Effector memory CD4-positive, alpha-beta T cell (primary cell): Measurements from ENCODE around the gene TRIM54.

Source experiments
- DNase-seq, 3 donors: peaks; one replicate each; pipeline ENCODE4 v3.0.0-alpha.2; 2020
- H3K27ac ChIP-seq: 2 replicates; pipeline ENCODE4 v1.7.0; 2013; ENCODE audit warnings: mild to moderate bottlenecking, low read length, moderate library complexity; ENCODE audit not compliant: insufficient read depth, poor library complexity, severe bottlenecking
- H3K27me3 ChIP-seq: replicated peaks from 2 replicates; pipeline ENCODE4 v1.7.0; 2013; ENCODE audit warnings: mild to moderate bottlenecking, low read length; ENCODE audit not compliant: insufficient read depth, control insufficient read depth, poor library complexity, severe bottlenecking
- H3K36me3 ChIP-seq: 2 replicates; pipeline ENCODE4 v1.7.0; 2013; ENCODE audit warnings: mild to moderate bottlenecking, low read length, moderate library complexity; ENCODE audit not compliant: control insufficient read depth, insufficient read depth
- H3K4me1 ChIP-seq: 2 replicates; pipeline ENCODE4 v1.7.0; 2013; ENCODE audit warnings: low read length, mild to moderate bottlenecking; ENCODE audit not compliant: control insufficient read depth, insufficient read depth, poor library complexity, severe bottlenecking
- H3K4me3 ChIP-seq: 2 replicates; pipeline ENCODE4 v1.7.0; 2013; ENCODE audit warnings: low read length, low read depth, mild to moderate bottlenecking; ENCODE audit not compliant: insufficient read depth, poor library complexity, severe bottlenecking
- H3K9me3 ChIP-seq: 2 replicates; pipeline ENCODE4 v1.7.0; 2013; ENCODE audit warnings: mild to moderate bottlenecking, low read length, moderate library complexity; ENCODE audit not compliant: control insufficient read depth

Gene TRIM54

DNA sequence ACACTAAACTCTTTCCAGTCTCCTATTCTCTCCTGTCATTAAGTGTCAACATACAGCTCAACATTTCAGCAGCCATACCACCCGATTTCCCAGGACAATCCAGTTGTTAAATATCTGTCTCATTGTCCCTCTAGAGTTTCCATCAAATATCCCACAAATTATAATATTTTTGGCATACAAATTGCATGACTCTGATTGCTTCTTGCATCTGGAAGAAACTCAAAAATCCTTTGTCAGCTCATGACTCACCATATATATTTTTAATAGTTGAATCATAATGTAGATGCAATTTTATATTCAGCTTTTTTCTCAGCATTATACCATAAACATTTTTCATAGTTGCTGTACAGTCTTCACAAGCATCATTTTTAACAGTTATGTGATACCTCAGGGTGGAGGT is 26.6 kb upstream of the TRIM54 start:
- no peaks in the 10 kb centered on the region for H3K4me1 ChIP-seq
- no peak overlapping the region for H3K27ac ChIP-seq
- H3K4me3 ChIP-seq: no peak overlapping the region
- H3K27me3 ChIP-seq: peaks cover 11% of the 10 kb centered on the region
- DNase-seq: no peak
- no peaks in the 10 kb centered on the region for H3K9me3 ChIP-seq
- H3K36me3 ChIP-seq: no peaks in the 10 kb centered on the region

DNA sequence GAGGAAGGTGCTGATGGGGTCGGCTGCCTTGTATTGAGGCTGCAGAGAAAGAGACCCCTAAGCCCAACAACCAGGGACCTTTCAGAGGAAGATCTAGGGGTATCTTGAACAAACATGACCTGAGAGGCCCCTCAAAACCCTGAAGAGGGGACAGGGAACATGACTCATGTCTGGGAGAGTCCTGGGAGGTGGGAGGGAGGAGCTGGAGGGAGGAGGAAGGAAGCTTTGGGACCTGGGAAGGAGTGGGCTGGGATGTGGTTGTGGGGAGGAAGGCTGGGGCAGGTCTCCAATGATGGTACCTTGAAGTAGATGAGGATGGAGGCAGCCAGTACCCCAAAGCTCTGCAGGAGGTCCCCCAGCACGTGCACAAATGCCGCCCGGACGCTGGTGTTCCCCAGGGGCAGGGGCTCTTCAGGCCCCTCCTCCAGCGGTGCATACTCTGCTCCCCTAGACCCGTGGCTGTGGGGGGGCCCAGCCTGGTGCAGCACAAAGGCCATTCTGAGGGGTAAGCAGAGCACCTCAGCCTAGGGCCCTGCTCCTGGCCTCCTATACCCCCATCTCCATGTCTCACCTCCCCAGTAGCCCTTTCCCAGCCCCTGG is 25.3 kb upstream of the TRIM54 start:
- Histone ChIP-seq H3K27ac (no peak overlapping the region), H3K4me3 (no peak overlapping the region), H3K27me3 (peaks cover 14% of the 10 kb centered on the region), H3K36me3 (no peaks in the 10 kb centered on the region), H3K4me1 (peaks cover 7% of the 10 kb centered on the region), H3K9me3 (no peaks in the 10 kb centered on the region)
- DNase-seq: no peak

DNA sequence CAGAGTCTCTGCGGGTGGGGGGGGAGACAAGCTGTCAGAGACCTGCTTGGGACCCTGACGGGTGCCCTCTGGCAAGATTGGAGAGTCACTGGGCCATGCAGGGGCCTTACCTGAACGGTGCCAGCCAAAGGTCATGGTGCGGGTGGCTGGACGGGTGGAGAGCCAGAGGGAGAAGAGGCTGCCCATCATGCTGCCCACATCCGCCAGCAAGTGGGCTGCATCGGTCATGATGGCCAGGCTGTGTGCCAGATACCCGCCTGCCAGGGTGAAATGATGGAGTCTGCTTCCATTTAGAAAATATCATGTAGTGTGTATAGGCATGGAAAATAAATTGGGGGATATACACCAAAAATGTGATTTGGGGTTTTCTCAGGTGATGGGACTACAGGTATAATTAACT is 24.2 kb upstream of the TRIM54 start:
- Histone ChIP-seq H3K27ac (no peak overlapping the region), H3K9me3 (no peaks in the 10 kb centered on the region), H3K4me3 (no peak overlapping the region), H3K36me3 (no peaks in the 10 kb centered on the region), H3K27me3 (peaks cover 23% of the 10 kb centered on the region), H3K4me1 (peaks cover 16% of the 10 kb centered on the region)
- no peak for DNase-seq

DNA sequence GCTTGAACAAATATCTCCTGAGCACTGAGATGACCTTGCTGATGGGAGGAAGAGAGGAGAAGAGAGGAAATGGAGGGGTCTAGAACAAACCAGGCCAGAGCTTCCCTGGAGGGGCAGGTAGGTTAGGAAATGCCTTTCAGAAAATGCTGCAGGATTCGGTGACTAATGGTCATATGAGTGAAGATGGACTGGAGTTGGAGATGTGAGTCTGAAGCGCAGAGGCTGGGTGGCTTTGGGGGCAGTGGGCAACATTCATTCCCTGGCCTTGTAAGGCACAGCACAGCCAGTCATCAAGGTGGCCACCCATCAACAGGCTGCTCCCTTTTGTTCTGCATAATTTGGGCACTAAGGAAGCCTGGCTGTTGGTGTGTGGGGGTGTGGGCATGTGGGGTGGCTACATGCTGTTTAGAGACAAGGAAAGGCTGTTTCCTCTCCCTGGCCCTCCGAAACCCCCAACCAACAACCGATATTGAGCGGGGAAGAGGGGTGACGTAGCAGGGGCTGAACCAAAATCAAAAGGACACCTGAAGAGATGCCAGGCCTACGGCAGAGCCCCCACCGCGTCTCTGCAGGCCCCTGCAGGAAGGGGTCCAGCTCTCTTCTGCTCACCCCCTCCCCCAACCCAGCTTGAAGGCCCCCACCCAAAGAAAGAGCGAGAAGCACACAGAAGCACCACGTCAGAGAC is 20.8 kb upstream of the TRIM54 start:
- peaks cover 41% of the 10 kb centered on the region for H3K27me3 ChIP-seq
- no peaks in the 10 kb centered on the region for H3K36me3 ChIP-seq
- peaks cover 35% of the 10 kb centered on the region for H3K4me1 ChIP-seq
- peak overlapping the region; percentile 66 for H3K4me3 ChIP-seq
- no peaks in the 10 kb centered on the region for H3K9me3 ChIP-seq
- no peak overlapping the region for H3K27ac ChIP-seq
- DNase-seq: no peak

DNA sequence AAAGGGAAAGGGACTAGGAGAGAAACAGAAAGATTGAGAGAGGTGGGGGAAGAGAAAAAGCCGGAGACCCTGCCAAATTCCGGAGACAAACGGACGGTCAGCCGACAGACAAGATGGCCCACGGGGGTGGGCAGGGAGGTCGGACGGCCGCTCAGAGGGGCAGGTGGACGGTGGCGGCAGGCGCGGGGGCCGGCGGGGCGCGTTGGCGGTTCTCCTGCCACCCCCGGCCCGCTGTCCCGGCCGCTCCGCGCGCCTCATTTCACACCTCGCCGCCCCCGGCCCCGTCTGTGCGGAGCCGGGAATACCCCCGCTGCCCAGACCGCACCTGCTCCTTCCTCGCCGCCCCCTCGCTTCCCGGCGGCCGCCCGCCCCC is 20.3 kb upstream of the TRIM54 start:
- H3K4me3 ChIP-seq: peak overlapping the region; percentile 66
- DNase-seq: no peak
- peaks cover 41% of the 10 kb centered on the region for H3K27me3 ChIP-seq

DNA sequence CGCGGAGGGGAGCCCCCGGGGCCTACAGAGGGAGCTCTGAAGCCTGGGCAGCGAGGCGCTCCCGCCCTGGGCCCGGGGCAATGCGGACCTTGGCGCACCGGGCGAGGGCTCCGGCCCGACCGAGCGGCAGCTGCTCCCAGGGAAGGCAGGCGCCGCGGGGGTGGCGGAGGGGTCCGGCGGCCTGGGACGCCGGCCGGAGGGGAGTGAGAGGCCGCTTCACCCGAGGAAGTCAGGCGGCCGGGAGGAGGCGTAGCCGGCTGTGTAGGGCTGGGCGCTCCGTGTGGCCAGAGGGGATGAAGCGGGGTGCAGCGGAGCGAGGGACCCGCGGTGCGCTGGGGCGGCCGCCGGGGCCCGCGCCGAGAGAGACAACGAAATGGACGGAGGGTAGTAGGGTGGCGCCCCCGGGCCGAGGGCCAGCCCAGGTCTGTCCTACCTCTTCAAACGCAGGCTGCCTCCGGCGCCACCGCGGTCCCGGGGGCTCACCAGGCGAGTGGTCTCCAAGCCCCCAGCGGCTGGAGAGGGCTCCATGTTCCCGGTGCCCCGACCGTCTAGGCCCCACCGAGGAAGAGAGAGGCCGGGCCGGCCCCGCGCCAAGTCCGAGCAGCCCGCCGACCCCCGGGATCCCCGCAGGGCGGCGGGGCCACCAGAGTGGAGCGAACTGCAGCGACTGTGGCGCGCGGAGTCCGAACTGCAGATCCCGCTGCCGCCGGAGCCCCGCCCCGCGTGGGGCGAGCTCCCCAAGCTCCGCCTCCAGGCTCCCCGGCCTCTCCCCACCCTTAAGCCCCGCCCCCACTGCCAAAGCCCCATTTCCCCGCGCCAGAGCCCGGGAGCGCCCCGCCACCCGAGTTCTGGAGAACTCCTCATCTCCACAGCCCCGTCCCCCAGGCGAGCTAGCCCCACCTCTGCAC is 19.6 kb upstream of the TRIM54 start, which contains the start of gene SLC30A3:
TSS of gene SLC30A3 (minus strand) at position 669 of the 908 bp plus-strand sequence. CDS start at position 528, 141 bp downstream.
- peak; percentile 50 to 63 (median 51) for DNase-seq
- Histone ChIP-seq H3K27ac (no peak within 1 kb of the TSS), H3K27me3 (peaks cover 41% of the 10 kb centered on the region), H3K4me3 (peak within 1 kb of the TSS; percentile 66), H3K9me3 (no peaks in the 10 kb centered on the region), H3K4me1 (peaks cover 35% of the 10 kb centered on the region), H3K36me3 (no peaks in the 10 kb centered on the region)

More for the DNA sequence above, 20.3 kb upstream of the TRIM54 start:
- H3K36me3 ChIP-seq: no peaks in the 10 kb centered on the region
- peaks cover 35% of the 10 kb centered on the region for H3K4me1 ChIP-seq
- H3K9me3 ChIP-seq: no peaks in the 10 kb centered on the region
- H3K27ac ChIP-seq: no peak overlapping the region

DNA sequence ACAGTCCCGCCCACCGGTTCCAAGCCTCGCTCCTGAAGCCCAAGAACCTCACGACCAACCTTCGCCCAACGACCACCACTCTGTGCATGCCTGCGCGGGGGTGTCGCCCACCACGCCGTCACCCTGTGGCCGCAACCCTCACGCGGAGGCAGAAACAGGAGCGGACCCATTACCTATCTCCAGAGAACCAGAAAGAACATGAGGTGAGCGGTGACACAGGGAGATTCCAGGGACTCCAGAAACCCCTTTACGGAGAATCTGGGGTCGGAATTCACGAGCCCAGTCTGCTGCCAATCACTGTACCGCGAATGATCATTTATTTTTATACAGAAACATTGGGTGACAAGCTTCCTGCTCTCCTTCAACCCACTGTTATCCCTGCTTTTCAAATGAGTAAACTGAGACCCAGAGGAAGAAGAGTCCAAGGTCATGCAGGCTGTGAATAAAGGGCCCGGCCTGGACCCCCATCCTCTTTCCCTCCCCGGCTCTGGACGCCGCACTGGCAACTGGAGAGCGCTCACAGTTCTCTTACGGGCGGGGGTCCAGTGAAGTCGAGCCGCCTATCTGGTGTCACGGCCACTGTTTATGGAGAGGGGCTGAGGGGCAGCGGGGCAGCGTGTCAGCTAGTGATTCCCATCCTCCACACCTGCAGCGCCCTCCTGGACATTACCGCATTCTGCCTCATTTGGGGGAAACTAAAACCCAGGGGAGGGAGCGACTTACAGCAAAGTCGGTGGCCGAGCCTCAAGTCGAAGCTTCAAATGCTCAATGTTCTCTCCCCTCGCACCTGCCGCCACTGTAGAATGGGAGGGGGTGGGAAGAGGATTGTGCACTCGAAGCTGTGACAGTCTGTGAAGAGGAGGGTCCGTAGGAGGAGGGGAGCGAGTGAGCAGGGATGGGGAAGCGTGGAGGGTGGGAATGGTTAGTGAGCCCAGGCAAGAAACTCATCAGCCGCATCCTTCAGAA is 18.7 kb upstream of the TRIM54 start:
- no peak for DNase-seq
- H3K36me3 ChIP-seq: no peaks in the 10 kb centered on the region
- peaks cover 41% of the 10 kb centered on the region for H3K27me3 ChIP-seq
- H3K9me3 ChIP-seq: no peaks in the 10 kb centered on the region
- no peak overlapping the region for H3K27ac ChIP-seq
- peaks cover 35% of the 10 kb centered on the region for H3K4me1 ChIP-seq
- H3K4me3 ChIP-seq: peak overlapping the region; percentile 66

DNA sequence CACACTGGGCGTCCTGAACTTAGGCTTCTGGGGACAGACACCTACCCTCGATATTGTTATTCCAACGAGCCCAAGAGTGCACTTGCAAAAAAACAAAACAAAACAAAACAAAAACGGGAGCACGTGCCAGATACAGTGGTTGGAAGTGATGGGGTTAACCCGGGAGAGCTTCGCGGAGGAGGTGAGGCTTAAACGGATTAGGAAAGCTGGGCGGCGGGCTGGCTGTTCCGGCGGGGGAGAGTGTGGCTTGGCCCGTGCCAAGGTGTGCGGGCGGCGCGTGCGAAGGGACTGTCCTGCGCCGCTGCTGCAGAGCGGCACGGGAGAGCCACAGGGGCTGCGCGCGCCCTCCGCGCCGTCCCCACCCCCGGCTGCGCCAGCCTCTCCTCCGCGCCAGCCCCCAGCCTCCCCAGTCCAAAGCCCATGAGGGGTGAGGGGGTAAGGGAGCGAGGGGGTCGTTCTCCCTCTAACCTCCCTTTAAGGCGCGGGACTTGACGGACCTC is 17.9 kb upstream of the TRIM54 start:
- H3K4me1 ChIP-seq: peaks cover 35% of the 10 kb centered on the region
- peaks cover 37% of the 10 kb centered on the region for H3K27me3 ChIP-seq
- no peak for DNase-seq
- no peaks in the 10 kb centered on the region for H3K9me3 ChIP-seq
- no peaks in the 10 kb centered on the region for H3K36me3 ChIP-seq
- H3K27ac ChIP-seq: no peak overlapping the region
- H3K4me3 ChIP-seq: peak overlapping the region; percentile 66
